ENCODE results near the gene PEMT. TPM values are rescaled to one million over a fixed set of nuclear protein-coding genes. Genes with fewer than 3 reads are reported as not detected.

Gene PEMT
- total RNA-seq, 4 donors from 2014 or later = 24.6 to 32.2 (median 28.2) TPM

DNA sequence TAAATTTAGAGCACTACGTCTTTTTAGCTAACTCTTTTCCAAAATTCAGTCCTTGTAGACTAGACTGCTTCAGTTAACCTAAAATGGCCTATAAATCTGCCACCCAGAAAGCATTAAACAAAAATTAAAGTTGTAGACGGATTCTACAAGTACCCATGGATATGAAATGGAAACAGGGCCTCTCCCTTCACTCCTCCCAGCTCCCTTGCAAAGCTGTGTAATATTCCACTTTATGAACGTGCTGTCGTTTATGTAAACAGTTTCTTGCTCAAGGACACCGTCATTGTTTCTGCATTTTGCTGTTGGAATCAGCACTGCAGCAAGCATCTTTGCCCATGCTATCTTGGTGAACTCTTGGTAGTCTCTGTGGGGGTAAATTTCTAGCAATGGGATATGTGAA lies 109.6 kb downstream of the PEMT start:
- peaks cover 0 to 62% (median 0%) of the 10 kb centered on the region in 3 donors for H3K36me3 ChIP-seq
- no peak overlapping the region for H3K4me3 ChIP-seq
- TF ChIP-seq, protein P1, sequence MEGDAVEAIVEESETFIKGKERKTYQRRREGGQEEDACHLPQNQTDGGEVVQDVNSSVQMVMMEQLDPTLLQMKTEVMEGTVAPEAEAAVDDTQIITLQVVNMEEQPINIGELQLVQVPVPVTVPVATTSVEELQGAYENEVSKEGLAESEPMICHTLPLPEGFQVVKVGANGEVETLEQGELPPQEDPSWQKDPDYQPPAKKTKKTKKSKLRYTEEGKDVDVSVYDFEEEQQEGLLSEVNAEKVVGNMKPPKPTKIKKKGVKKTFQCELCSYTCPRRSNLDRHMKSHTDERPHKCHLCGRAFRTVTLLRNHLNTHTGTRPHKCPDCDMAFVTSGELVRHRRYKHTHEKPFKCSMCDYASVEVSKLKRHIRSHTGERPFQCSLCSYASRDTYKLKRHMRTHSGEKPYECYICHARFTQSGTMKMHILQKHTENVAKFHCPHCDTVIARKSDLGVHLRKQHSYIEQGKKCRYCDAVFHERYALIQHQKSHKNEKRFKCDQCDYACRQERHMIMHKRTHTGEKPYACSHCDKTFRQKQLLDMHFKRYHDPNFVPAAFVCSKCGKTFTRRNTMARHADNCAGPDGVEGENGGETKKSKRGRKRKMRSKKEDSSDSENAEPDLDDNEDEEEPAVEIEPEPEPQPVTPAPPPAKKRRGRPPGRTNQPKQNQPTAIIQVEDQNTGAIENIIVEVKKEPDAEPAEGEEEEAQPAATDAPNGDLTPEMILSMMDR (IDR thresholded peaks at IDR 0.05) = no peak
- TF ChIP-seq POLR2A (IDR thresholded peaks at IDR 0.05) = no peak
- no peak overlapping the region for H3K27ac ChIP-seq
- intact Hi-C loops (cut with DNase I) = no loop called here
- no peak for DNase-seq
- H3K4me1 ChIP-seq = peaks cover 0 to 46% (median 20%) of the 10 kb centered on the region in 3 donors
- 70 to 71% methylated on average over 5 of the region's 5 CpGs for WGBS, 2 donors
- no peaks in the 10 kb centered on the region for H3K9me3 ChIP-seq
- no peaks in the 10 kb centered on the region for H3K27me3 ChIP-seq

DNA sequence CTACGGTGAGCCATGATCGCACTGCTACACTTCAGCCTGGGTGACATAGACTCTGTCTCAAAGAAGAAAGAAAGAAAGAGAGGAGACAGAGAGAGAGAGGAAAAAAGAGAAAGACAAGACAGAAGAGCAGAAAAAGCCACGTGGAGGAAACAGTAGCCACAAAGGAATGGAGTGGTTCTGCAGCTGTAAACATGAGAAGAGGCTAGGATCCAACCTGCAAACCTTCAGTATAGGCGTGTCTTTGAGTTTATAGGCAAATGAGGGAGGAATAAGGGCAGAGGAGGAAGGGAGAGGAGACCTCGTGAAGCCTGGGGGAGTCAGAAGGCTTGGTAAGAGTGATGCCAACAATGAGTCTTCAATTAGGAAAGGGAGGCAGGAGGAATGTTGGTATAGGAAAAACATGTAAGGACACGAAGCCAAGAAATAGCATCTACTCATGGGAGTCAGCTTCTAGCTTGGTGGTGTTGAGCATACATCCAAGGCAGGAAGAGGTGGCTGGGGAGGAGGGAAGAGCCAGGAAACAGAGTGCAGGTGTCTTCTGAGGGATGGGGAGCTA lies 110.8 kb downstream of the PEMT start:
- 59 to 60% methylated on average over 6 of the region's 6 CpGs for WGBS, 2 donors
- H3K4me1 ChIP-seq = peaks cover 0 to 52% (median 20%) of the 10 kb centered on the region in 3 donors
- no peaks in the 10 kb centered on the region for H3K9me3 ChIP-seq
- intact Hi-C loops (cut with DNase I) = no loop called here
- peaks cover 0 to 51% (median 0%) of the 10 kb centered on the region in 3 donors for H3K36me3 ChIP-seq
- TF ChIP-seq, protein P1 (IDR thresholded peaks at IDR 0.05) = no peak
- TF ChIP-seq POLR2A (IDR thresholded peaks at IDR 0.05) = no peak
- no peaks in the 10 kb centered on the region for H3K27me3 ChIP-seq
- no peak overlapping the region for H3K4me3 ChIP-seq
- DNase-seq = no peak
- H3K27ac ChIP-seq = no peak overlapping the region

DNA sequence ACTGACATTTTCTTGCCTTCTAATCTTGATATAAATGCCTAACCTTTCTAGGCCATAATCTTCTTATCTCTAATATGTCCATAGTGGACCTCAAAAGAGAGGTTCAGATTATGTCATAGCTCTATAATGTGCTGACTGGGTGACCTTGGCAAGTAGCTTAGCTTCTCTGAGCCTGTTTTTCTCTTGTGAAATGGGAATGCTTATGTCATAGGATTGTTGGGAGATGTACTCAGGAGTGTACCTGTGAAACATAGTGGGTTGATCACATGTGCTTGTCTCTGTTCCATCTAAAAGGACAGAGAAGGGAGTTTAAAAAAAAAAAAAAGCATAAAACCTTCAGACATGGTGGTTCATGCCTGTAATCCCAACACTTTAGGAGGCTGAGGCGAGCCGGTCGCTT lies 112.3 kb downstream of the PEMT start:
- Histone ChIP-seq H3K27ac (no peak overlapping the region), H3K4me1 (peaks cover 0 to 51% (median 20%) of the 10 kb centered on the region in 3 donors)

DNA sequence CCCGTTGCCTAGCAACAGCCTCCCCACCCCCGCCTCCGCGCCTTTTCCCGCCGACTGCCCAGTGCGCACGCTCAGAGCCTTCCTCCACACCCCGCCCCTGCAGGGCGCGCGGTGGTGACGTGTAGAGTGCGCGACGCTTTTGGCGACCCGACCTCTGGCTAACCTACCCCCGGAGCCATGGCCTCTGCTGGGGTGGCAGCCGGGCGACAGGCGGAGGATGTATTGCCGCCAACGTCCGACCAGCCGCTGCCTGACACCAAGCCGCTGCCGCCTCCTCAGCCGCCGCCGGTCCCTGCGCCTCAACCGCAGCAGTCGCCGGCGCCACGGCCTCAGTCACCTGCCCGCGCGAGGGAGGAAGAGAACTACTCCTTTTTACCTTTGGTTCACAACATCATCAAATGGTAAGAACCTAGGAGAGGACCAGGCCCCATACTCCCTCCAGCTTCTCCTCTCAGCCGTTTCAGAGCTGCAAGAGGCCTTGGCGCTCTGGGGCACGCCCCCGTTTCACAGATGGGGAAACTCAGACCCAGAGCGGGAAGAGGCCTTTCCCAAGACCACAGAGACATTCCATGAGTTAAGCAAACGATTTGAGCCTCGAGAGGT lies 114.5 kb downstream of the PEMT start, which contains the start of gene MED9:
TSS of gene MED9 (plus strand) at position 136 of the 603 bp plus-strand sequence. CDS start at position 178, 42 bp downstream.
- intact Hi-C loops (cut with DNase I) = no loop called here
- peak within 1 kb of the TSS; percentile 94 to 97 (median 96) for H3K27ac ChIP-seq
- H3K9me3 ChIP-seq = no peaks in the 10 kb centered on the region
- H3K4me1 ChIP-seq = peaks cover 0 to 50% (median 20%) of the 10 kb centered on the region in 3 donors
- peak within 1 kb of the TSS; percentile 86 to 99 (median 90) for H3K4me3 ChIP-seq
- peak; percentile 59 for DNase-seq
- TF ChIP-seq POLR2A (IDR thresholded peaks at IDR 0.05) = peak in 2 of 4 donors; percentile 33 to 59
- TF ChIP-seq, protein P1 (IDR thresholded peaks at IDR 0.05) = no peak
- peaks cover 0 to 23% (median 0%) of the 10 kb centered on the region in 3 donors for H3K36me3 ChIP-seq
- WGBS, 2 donors = 1 to 2% methylated on average over 11 to 30 of the region's 47 CpGs
- H3K27me3 ChIP-seq = no peaks in the 10 kb centered on the region

More for the DNA sequence above, 112.3 kb downstream of the PEMT start:
- 92 to 95% methylated on average over 3 of the region's 3 CpGs for WGBS, 2 donors
- TF ChIP-seq POLR2A (IDR thresholded peaks at IDR 0.05) = no peak
- TF ChIP-seq, protein P1 (IDR thresholded peaks at IDR 0.05) = no peak
- peaks cover 0 to 36% (median 0%) of the 10 kb centered on the region in 3 donors for H3K36me3 ChIP-seq
- H3K27me3 ChIP-seq = no peaks in the 10 kb centered on the region
- no peak overlapping the region for H3K4me3 ChIP-seq
- DNase-seq = no peak
- H3K9me3 ChIP-seq = no peaks in the 10 kb centered on the region
- intact Hi-C loops (cut with DNase I) = no loop called here

DNA sequence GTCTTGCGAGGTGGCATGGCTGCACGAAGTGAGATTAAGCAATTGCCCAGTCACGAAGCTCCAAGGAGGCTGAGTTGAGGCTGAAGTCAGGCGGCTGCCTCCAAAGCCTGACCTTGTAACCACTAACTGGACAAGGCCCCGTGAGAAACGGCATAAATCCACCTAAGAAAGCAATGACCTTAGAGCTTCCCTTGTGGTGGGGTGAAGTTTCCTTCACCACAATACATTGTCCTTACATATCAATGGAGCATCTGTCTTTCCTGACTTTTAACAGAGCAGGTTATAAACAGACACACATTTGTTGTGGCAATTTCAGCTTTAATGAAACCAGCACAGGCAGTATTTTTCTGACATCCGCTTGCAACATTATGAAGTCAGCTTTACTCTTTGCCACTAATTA lies 117.2 kb downstream of the PEMT start:
- WGBS, 2 donors = 68 to 70% methylated on average over 5 to 7 of the region's 7 CpGs
- H3K9me3 ChIP-seq = no peaks in the 10 kb centered on the region
- peaks cover 0 to 17% (median 0%) of the 10 kb centered on the region in 4 donors for H3K27me3 ChIP-seq
- DNase-seq = no peak
- no peak overlapping the region for H3K27ac ChIP-seq
- TF ChIP-seq POLR2A (IDR thresholded peaks at IDR 0.05) = no peak
- TF ChIP-seq, protein P1 (IDR thresholded peaks at IDR 0.05) = no peak
- H3K4me1 ChIP-seq = peaks cover 0 to 30% (median 17%) of the 10 kb centered on the region in 3 donors
- no peak overlapping the region for H3K4me3 ChIP-seq
- H3K36me3 ChIP-seq = no peaks in the 10 kb centered on the region
- intact Hi-C loops (cut with DNase I) = no loop called here
